Stimulated activated CD8-positive, alpha-beta memory T cell treated with anti-CD3 and anti-CD28 coated beads, Interleukin-7, amount 100 ng/mL, for 24 hours (primary cell): Measurements from ENCODE around the gene GJB2.

Source experiments
- DNase-seq: peaks from one replicate; pipeline ENCODE4 v3.0.0-alpha.2; 2020; ENCODE audit warnings: low read depth

GJB2 gene

GRCh38 chr13:20141238-20142022 is 51.3 kb downstream of the GJB2 start:
- DNase-seq: no peak

- no peak for DNase-seq
Observed at GRCh38 chr13:20140487-20140886, 52.3 kb downstream of the GJB2 start.

- DNase-seq: no peak
Observed at GRCh38 chr13:20137875-20138274, 54.9 kb downstream of the GJB2 start.
